CD4-positive, alpha-beta T cell treated with Interleukin-4 for 1 hour (primary cell): ENCODE results near the gene MAST2.
"Not testable (repeated sequence)": the region's sequence is repeated elsewhere in the genome, so short reads cannot be mapped to it uniquely, and the experiment has no call there.

ENCODE experiments used
- DNase-seq, 2 donors: peaks; one replicate each; pipeline ENCODE4 v3.0.0-alpha.2; 2020 to 2022

The MAST2 gene

GRCh38 chr1:46030876-46031660, 227.7 kb downstream of the MAST2 start:
- no peak for DNase-seq

GRCh38 chr1:46034601-46035516, 231.4 kb downstream of the MAST2 start:
- no peak for DNase-seq

DNA sequence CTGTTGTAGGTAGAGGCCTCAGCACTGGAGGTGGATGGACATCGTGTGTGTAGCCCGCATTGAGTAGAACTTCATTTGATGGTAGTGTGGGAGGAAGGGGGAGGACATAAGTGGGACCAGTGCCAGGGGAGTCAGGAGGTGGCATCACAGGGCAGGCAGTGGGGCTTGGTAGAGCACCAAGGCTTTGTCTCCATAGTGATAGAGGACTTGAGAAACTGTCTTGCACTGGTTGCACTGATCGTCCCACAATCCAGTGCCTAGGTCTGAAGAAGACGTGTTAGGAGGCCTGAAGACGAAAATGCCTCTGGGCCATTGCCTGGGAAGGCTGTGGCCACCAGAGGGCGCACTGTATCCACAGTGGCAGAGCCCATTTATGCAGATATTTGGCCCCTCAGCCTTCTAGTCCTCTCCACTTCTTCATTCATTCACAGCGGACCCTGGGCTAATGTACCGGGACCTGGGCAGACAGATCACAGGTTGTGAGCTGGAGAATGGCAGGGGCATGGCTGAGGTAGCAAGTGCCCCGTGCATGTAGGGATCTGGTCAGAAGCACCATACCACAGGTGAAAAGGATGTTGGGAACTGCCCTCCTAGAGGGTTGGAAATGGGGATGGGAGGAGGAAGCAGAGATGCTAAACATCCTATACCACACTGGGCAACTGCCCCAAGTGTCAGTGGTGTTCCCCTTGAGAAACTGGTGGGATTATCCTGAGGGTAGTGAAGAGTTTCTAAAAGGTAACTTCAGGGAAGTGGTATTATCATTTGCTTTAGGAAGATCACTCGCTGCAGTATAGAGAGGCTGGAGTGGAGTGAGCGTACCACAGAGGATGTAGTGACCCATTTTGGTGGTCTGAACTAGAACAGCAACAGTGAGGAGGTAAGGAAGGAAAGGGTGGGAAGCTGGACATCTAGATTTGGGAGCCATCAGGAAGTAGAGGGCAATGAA, 233.8 kb downstream of the MAST2 start:
- peak; percentile 78 for DNase-seq

GRCh38 chr1:46039571-46040052, 236.2 kb downstream of the MAST2 start:
- DNase-seq = no peak

DNA sequence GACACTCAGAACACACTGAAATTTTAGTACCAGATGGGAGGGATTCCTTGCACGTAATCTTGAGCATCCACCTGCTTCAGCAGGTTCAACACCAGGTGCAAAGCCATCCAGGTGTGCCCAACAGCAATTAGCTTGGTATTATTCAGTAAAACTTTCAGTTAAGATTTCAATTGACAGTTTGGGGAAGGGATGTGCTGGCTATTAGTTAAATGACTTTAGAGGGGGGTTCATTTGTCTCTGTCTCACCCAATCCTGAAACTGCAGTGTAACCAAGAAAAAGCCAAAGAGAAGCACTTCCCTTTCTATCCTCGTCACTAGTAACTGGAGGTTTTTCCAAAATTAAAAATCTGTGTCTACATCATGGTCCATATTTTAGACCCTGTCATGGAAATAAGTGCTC, 238.1 kb downstream of the MAST2 start:
- DNase-seq = no peak

DNA sequence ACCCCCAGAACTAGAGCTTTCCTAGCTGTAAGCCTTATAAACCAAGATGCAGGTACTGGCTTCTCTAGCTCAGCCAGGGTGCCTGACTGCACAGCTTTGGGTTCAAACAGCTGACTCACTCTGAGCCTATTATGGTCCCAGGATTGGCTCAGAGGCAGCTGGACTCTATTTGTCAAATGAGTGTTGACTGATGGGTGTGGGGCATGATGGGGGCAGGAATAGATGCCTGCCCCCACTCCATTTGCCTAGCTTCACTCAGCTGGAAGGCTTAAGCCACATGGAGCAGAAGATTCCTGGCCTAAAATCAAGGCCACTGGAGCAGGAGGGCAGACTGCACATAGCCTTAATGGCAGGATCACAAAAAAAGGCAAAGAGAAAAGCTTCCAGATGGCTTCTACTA, 238.6 kb downstream of the MAST2 start:
- DNase-seq = no peak

DNA sequence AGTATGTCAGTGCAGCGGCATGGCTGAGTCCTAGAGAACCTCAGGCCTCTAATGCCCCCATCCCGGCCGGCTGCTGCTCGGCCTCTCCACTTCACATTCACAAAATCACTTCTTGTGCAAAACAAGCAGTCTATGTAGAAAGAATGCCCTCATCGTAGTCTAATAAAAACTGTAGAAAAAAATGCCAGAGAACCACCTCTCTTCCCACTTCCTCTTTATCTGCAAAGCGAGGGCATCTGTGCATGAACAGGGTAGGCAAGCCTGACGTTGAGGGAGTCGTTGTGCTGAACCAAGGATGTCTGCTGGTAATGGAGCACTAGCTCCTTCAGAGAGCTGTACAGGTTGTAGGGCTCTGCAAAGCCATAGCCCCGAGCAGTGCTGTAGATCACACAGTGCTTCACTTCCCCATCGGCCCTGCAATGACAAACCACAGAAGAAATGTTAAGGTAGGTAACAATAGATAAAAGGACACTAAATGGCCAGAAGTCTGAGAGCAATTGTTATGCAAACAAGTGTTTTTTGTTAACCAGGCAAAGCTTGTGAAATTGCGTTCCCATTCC, 240.1 kb downstream of the MAST2 start:
- DNase-seq = peak in 1 of 2 donors; percentile 69

GRCh38 chr1:46044116-46044515, 240.7 kb downstream of the MAST2 start:
- no peak for DNase-seq

DNA sequence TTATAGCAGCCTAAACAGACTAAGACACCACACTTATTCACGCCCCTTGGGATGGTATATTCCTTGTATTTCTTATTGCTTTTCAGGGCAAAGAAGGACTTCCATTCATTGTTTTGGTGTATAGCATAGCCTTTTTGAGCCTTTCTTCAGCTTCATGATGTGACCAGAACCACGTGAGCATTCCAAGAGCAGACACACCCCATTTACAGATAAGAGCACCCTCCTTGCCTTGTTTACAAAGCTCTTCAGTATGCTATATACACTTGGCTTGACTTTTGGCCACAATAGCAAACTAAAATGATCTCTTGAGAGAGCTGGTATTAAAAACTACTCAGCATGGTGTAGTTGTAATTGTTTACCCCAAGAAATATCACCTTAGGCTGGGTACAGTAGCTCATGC, 250.3 kb downstream of the MAST2 start:
- no peak for DNase-seq

- no peak for DNase-seq
Observed at GRCh38 chr1:46056325-46056724, 252.9 kb downstream of the MAST2 start.

DNA sequence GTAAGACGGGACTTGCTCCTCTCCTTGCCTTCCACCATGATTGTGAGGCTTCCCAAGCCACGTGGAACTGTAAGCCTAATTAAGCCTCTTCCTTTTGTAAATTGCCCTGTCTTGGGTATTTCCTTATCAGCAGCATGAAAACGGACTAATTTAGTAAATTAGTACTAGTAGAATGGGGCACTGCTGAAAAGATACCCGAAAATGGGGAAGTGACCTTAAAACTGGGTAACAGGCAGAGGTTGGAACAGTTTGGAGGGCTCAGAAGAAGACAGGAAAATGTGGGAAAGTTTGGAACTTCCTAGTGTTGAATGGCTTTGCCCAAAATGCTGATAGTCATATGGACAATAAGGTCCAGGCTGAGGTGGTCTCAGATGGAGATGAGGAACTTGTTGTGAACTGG, 253.8 kb downstream of the MAST2 start:
- not testable (repeated sequence) for DNase-seq

DNA sequence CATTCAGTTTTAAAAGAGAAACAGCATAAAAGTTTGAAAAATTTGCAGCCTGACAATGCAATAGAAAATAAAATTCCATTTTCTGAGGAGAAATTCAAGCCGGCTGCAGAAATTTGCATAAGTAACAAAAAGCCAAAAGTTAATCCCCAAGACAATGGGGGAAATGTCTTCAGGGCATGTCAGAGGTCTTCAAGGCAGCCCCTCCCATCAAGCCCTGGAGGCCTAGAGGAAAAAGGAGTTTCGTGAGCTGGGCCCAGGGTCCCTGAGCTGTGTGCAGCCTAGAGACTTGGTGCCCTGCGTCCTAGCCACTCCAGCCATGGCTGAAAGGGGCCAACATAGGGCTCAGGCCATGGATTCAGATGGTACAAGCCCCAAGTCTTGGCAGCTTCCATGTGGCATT, 254.4 kb downstream of the MAST2 start:
- DNase-seq = no peak

GRCh38 chr1:46058936-46059335, 255.5 kb downstream of the MAST2 start:
- DNase-seq = no peak

DNA sequence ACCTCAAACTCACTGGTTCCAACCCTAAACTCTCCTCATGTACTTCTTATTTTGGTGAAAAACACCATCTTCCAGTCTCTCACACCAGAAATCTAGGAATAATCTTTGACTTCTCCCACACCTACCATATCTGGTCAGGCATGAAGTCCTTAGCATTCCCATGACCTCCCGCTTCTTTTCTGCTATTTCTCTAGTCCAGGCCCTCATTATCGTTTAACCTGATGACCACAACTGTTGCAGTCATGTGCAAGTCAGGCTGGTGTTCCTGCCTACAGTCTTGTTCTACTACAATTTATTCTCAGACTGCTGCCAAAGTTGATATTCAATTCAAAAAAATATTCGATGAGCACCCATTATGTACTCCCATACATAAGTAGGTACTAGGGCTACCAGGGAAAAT, 257.7 kb downstream of the MAST2 start:
- DNase-seq = no peak

- DNase-seq = peak in 1 of 2 donors; percentile 56
Observed at GRCh38 chr1:46062651-46063319, 259.4 kb downstream of the MAST2 start.

DNA sequence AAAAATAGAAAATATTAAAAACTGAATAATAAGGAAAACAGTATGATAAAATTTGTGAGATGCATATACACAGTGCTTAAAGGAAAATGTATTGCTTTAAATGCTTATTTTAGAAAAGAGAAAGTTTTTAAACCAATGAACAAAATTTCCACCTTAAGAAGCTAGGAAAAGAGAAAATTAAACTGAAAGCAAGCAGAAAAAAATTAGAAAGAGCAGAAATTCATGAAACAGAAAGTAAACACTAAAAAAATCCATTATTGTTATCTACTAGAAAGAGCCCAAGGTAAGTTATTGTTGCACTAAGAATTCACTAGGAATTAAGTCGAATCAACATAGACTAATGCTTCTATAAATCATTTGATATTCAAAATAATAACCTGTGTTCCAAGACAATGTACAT, 261.3 kb downstream of the MAST2 start:
- DNase-seq = no peak

DNA sequence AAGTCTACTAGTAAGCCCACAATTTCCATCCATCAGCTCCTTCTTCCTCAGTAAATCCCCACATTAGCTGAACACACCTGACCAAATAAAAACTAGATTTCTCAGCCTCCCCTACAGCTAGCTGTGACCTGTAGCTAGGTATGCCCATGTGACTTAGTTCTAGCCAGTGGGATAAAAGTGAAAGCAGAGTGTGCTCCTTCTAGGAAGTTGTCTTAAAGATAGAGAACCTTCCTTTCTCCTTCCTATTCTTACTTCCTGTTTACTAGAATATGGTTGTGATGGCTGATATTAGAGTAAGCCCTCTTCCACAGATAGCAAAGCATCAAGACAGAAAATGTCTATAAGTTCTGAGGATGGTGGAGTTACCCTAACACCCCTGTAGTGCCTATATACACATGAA, 262.0 kb downstream of the MAST2 start:
- DNase-seq = peak in 1 of 2 donors; percentile 56

GRCh38 chr1:46067652-46068051, 264.2 kb downstream of the MAST2 start:
- DNase-seq = no peak

DNA sequence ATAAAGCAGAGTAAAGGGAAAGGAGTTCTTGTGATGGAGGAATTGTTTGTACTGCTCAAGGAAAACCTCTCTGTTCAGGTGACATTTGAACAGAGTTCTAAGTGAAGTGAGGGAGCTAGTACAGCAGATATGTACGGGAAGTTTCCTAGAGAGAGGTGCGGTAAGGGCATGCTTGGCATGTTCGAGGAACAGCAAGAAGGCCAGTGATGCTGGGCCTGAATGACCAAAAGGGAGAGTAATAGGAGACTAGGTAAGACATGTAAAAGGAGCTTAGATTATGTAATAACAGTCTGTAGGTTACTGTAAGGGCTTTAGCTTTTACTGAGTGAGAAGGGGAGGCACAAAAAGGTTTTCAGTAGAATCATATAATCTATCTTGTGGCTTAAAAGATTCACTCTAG, 265.1 kb downstream of the MAST2 start:
- DNase-seq = no peak

- no peak for DNase-seq
Observed at GRCh38 chr1:46070164-46070814, 266.9 kb downstream of the MAST2 start.

GRCh38 chr1:46072975-46073374, 269.6 kb downstream of the MAST2 start:
- DNase-seq = no peak
